GM12878 (cell line): Measurements from ENCODE around the gene ESPNL. TPM values are rescaled to one million over a fixed set of nuclear protein-coding genes. Genes with fewer than 3 reads are reported as not detected.

Experiments used
- ATAC-seq: fragments of 200-7000 bp; cut with Tn5 transposase; 3 replicates; pipeline ENCODE4 v1.9.1; 2020; ENCODE audit warnings: mild to moderate bottlenecking, moderate library complexity
- BruUV-seq: library from RNA; stranded (reverse); fragments of 400-500 nt; replicated peaks from 2 replicates; lab custom pipeline; 2021; lab: Mats Ljungman, UMichigan
- CTCF ChIA-PET: fragments of 300-600 bp; sonication (Branson Sonifier 250); formaldehyde crosslinking; extraction: SDS; loops from one replicate; lab custom pipeline; 2021; ENCODE audit warnings: inconsistent platforms; lab: Yijun Ruan, JAX
- POLR2A ChIA-PET: fragments of 350-600 bp; formaldehyde crosslinking; extraction: SDS; loops from one replicate; lab custom pipeline; 2021; ENCODE audit warnings: inconsistent platforms; lab: Charles Lee
- RAD21 ChIA-PET: fragments of 300-600 bp; sonication (Branson Sonifier 250); formaldehyde crosslinking; loops from one replicate; lab custom pipeline; 2023; ENCODE audit warnings: antibody characterized with exemption; ENCODE audit not compliant: unreplicated experiment; lab: Charles Lee
- SMC1A ChIA-PET: fragments of 300-600 bp; sonication (Branson Sonifier 250); formaldehyde crosslinking; loops from one replicate; lab custom pipeline; 2023; ENCODE audit not compliant: unreplicated experiment, uncharacterized antibody; lab: Charles Lee
- DNase-seq: peaks from one replicate; pipeline ENCODE4 v3.0.0-alpha.2; 2011; ENCODE audit warnings: low read depth, low spot score
- FAIRE-seq: peaks from 3 replicates; lab custom pipeline; 2011; peaks lifted over from hg19 to GRCh38; lab: Jason Lieb, UNC
- H2AFZ ChIP-seq: 2 replicates; pipeline ENCODE4 v1.6.0; 2011; ENCODE audit warnings: low read depth, low read length, control low read depth; ENCODE audit not compliant: control insufficient read depth
- H3K27ac ChIP-seq: 2 replicates; pipeline ENCODE4 v1.5.1; 2011; ENCODE audit warnings: control low read depth; ENCODE audit not compliant: control insufficient read depth, insufficient read depth
- H3K27me3 ChIP-seq, 2 experiments: replicated peaks in 1 of 2; 2 replicates each; pipeline versions ENCODE4 v1.6.0 to v1.6.1; 2011; ENCODE audit warnings: low read length in 1 of 2; ENCODE audit not compliant: control insufficient read depth in 2 of 2, insufficient read depth in 2 of 2
- H3K36me3 ChIP-seq, 2 experiments: 2 replicates each; pipeline ENCODE4 v1.5.1; 2011; ENCODE audit warnings: low read length in 1 of 2; ENCODE audit not compliant: control insufficient read depth in 2 of 2, insufficient read depth in 2 of 2
- H3K4me1 ChIP-seq: 2 replicates; pipeline ENCODE4 v1.6.1; 2011; ENCODE audit warnings: mild to moderate bottlenecking, low read length, moderate library complexity, mixed read lengths; ENCODE audit not compliant: control insufficient read depth, insufficient read depth
- H3K4me2 ChIP-seq: 2 replicates; pipeline ENCODE4 v1.6.0; 2011; ENCODE audit warnings: control low read depth; ENCODE audit not compliant: control insufficient read depth, insufficient read depth
- H3K4me3 ChIP-seq: fragments of 200-600 bp; sonication (generic); 2 replicates; pipeline ENCODE4 v1.5.1; 2016
- H3K79me2 ChIP-seq: 2 replicates; pipeline ENCODE4 v1.6.0; 2011; ENCODE audit warnings: low read length; ENCODE audit not compliant: control insufficient read depth, insufficient read depth
- H3K9ac ChIP-seq: 2 replicates; pipeline ENCODE4 v1.8.0; 2011; ENCODE audit warnings: low read length, control low read depth, mixed read lengths; ENCODE audit not compliant: control insufficient read depth, insufficient read depth
- H3K9me3 ChIP-seq: replicated peaks from 3 replicates; pipeline ENCODE4 v1.5.1; 2011; ENCODE audit warnings: mild to moderate bottlenecking, low read length; ENCODE audit not compliant: control insufficient read depth, insufficient read depth
- H4K20me1 ChIP-seq: 2 replicates; pipeline ENCODE4 v1.6.0; 2011; ENCODE audit not compliant: control insufficient read depth, insufficient read depth
- BCLAF1 ChIP-seq: fragments of 450-650 bp; IDR thresholded peaks from 2 replicates; pipeline ENCODE4 v1.6.1; 2017; ENCODE audit warnings: antibody characterized with exemption, mild to moderate bottlenecking, moderate library complexity
- BHLHE40 ChIP-seq, 2 experiments: fragments of 450-650 bp in 1 of 2; IDR thresholded peaks; 2 replicates each; pipeline ENCODE4 v1.6.1; 2011 to 2017; ENCODE audit warnings: low read depth in 2 of 2, borderline replicate concordance in 1 of 2, improper control_type of control experiment in 1 of 2, low read length in 1 of 2, mild to moderate bottlenecking in 1 of 2
- CBX3 ChIP-seq: fragments of 200-600 bp; sonication (generic); IDR thresholded peaks from 2 replicates; pipeline ENCODE4 v1.6.1; 2016; ENCODE audit warnings: low read depth, borderline replicate concordance
- CTCF ChIP-seq, 3 experiments: IDR thresholded peaks in 2 of 3; conservative IDR thresholded peaks in 1 of 3; 2 replicates each; pipeline ENCODE4 v1.5.1; 2011; ENCODE audit warnings: low read depth in 3 of 3, low read length in 3 of 3, mild to moderate bottlenecking in 3 of 3, control low read depth in 2 of 3, moderate library complexity in 2 of 3, inconsistent platforms in 1 of 3, mixed read lengths in 1 of 3; ENCODE audit not compliant: control insufficient read depth in 2 of 3, insufficient read depth in 1 of 3; ENCODE audit errors: extremely low read depth in 1 of 3
- HCFC1 ChIP-seq: fragments of 150-350 bp; IDR thresholded peaks from 2 replicates; pipeline ENCODE4 v1.6.1; 2014; ENCODE audit warnings: low read length
- MTA2 ChIP-seq: fragments of 450-650 bp; IDR thresholded peaks from 2 replicates; pipeline ENCODE4 v1.6.1; 2016; ENCODE audit warnings: low read depth, mild to moderate bottlenecking, moderate library complexity
- PML ChIP-seq: IDR thresholded peaks from 2 replicates; pipeline ENCODE4 v1.6.1; 2012; ENCODE audit warnings: low read length, inconsistent platforms
- SIX5 ChIP-seq: IDR thresholded peaks from 2 replicates; pipeline ENCODE4 v1.6.1; 2011; ENCODE audit warnings: mild to moderate bottlenecking, low read depth, low read length, moderate library complexity; ENCODE audit not compliant: severe bottlenecking
- ZBED1 ChIP-seq: IDR thresholded peaks from 2 replicates; pipeline ENCODE4 v1.6.1; 2016; ENCODE audit warnings: borderline replicate concordance
- ZBTB11 ChIP-seq: fragments of 450-650 bp; formaldehyde crosslinking; IDR thresholded peaks from 2 replicates; pipeline ENCODE4 v1.5.0; 2022; ENCODE audit warnings: mild to moderate bottlenecking, missing genetic modification characterization
- WGBS: methylation state at CpG from one replicate; pipeline ENCODE4 v1.1.6; 2016; ENCODE audit warnings: low lambda C conversion rate; ENCODE audit not compliant: insufficient replicate concordance, insufficient coverage; ENCODE audit errors: missing lambda C conversion rate; 5-methylcytosine and 5-hydroxymethylcytosine counted together
- in situ Hi-C: fragments of 300-500 bp; cut with MboI; formaldehyde crosslinking; loops from 9 replicates; pipeline ENCODE4 v1.14.3; 2018; ENCODE audit warnings: mixed read lengths
- intact Hi-C: fragments of 100-400 bp; cut with micrococcal nuclease; formaldehyde crosslinking; loops from one replicate; pipeline ENCODE4 v1.14.2; 2022; ENCODE audit not compliant: unreplicated experiment
- polyA plus RNA-seq, 11 experiments: library from polyadenylated mRNA; depleted of rRNA in 4 of 11; unstranded in 6 of 11; stranded (reverse) in 5 of 11; fragments of >200 nt; fragmentation: Nextera tagmentation in 4 of 11; fragmentation: Illumina TruSeq in 1 of 11; extraction: Ambion mirVana in 4 of 11; extraction: Trizol in 1 of 11; gene quantifications; 1 replicate in 1 of 11; 2 replicates in 10 of 11; pipeline versions ENCODE4 v1.2.1 to v1.2.3, GENCODE V29; 2011 to 2016; ENCODE audit warnings: inconsistent platforms in 2 of 11, missing spikeins in 2 of 11, low read depth in 1 of 11
- total RNA-seq, 4 experiments: library from RNA; depleted of rRNA in 3 of 4; stranded (reverse); fragments of >200 nt in 3 of 4; fragmentation: Illumina TruSeq in 1 of 4; extraction: Trizol in 1 of 4; gene quantifications; 2 replicates each; pipeline versions ENCODE4 v1.2.1 to v1.2.3, GENCODE V29; 2013 to 2021
- TF ChIP-seq, protein P1 (sequence below): IDR thresholded peaks from 2 replicates; pipeline ENCODE4 v1.6.1; 2012; ENCODE audit warnings: mild to moderate bottlenecking, low read depth, low read length

Gene ESPNL
- total and polyA plus RNA-seq, 10 of the 15 experiments (the other 5 are each of a cell fraction or from before 2014, with no cell fraction given): 0.05 to 0.94 (median 0.36) TPM; not detected in 3

DNA sequence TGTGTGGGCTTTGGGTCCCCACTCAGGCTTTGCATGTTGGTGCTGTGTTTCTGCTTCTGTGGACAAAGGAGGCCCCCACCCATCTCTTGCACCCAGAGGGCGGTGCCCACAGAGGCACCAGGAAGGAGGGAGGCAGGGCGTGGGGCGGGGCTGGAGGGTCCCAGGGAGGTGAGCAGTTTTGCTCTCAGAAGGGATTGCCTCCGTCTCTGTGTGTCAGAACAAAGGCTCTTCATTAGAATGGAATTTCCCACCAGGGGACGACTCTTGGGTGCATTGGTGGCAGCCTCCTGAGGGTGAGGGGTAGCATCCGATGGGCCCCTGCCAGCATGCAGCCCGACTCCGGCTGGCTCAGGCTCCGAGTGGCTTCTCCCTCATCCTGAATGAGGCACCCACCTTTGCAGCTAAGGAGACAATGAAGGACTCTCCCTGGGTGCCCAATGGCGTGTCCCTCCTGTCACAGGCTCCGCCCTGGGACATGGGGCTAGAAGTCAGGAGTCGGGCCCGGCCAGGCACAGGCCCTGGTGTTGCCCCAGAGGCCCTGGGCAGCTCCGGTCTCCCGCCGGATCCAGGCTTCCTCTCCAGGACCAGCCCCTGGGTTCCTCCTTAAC is 51.6 kb downstream of the ESPNL start:
- Histone ChIP-seq H3K4me2 (no peak overlapping the region), H2AFZ (no peak overlapping the region), H3K79me2 (no peaks in the 10 kb centered on the region), H4K20me1 (no peaks in the 10 kb centered on the region), H3K36me3 (no peaks in the 10 kb centered on the region), H3K9me3 (no peaks in the 10 kb centered on the region), H3K4me3 (no peak overlapping the region), H3K9ac (no peak overlapping the region), H3K27ac (no peak overlapping the region), H3K27me3 (no peaks in the 10 kb centered on the region), H3K4me1 (no peaks in the 10 kb centered on the region)
- ChIA-PET SMC1A (no interaction called here), RAD21 (interaction anchor here (0.7 kb wide), 2 partner anchors 87 to 278 kb away, joined by 3 read pairs; no protein-coding TSS in a partner anchor), CTCF (interaction anchor here (0.7 kb wide), 1 partner anchor 89 kb away, joined by 4 read pairs; no protein-coding TSS in a partner anchor), POLR2A (no interaction called here)
- intact Hi-C loops (no loop called here), in situ Hi-C loops (no loop called here)
- no peak for DNase-seq
- no TSS peak for BruUV-seq
- WGBS: 48% methylated on average over 13 of the region's 16 CpGs
- FAIRE-seq: no peak
- ATAC-seq: no peak
- no peak for TF ChIP-seq HCFC1
- no peak for TF ChIP-seq PML
- no peak for TF ChIP-seq ZBED1
- TF ChIP-seq BHLHE40 (IDR thresholded peaks at IDR 0.05; ENCODE audit: borderline replicate concordance in 1 of 2, low read depth in 2 of 2, low read length in 1 of 2): no peak
- TF ChIP-seq, protein P1, sequence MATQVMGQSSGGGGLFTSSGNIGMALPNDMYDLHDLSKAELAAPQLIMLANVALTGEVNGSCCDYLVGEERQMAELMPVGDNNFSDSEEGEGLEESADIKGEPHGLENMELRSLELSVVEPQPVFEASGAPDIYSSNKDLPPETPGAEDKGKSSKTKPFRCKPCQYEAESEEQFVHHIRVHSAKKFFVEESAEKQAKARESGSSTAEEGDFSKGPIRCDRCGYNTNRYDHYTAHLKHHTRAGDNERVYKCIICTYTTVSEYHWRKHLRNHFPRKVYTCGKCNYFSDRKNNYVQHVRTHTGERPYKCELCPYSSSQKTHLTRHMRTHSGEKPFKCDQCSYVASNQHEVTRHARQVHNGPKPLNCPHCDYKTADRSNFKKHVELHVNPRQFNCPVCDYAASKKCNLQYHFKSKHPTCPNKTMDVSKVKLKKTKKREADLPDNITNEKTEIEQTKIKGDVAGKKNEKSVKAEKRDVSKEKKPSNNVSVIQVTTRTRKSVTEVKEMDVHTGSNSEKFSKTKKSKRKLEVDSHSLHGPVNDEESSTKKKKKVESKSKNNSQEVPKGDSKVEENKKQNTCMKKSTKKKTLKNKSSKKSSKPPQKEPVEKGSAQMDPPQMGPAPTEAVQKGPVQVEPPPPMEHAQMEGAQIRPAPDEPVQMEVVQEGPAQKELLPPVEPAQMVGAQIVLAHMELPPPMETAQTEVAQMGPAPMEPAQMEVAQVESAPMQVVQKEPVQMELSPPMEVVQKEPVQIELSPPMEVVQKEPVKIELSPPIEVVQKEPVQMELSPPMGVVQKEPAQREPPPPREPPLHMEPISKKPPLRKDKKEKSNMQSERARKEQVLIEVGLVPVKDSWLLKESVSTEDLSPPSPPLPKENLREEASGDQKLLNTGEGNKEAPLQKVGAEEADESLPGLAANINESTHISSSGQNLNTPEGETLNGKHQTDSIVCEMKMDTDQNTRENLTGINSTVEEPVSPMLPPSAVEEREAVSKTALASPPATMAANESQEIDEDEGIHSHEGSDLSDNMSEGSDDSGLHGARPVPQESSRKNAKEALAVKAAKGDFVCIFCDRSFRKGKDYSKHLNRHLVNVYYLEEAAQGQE: no peak
- no peak for TF ChIP-seq CTCF (IDR thresholded peaks at IDR 0.05 in 2 of 3, conservative IDR thresholded peaks at IDR 0.05 in 1 of 3; ENCODE audit: control insufficient read depth in 2 of 3, extremely low read depth in 1 of 3, insufficient read depth in 1 of 3, low read depth in 3 of 3, low read length in 3 of 3)
- TF ChIP-seq SIX5: no peak
- TF ChIP-seq CBX3: no peak
- no peak for TF ChIP-seq BCLAF1
- no peak for TF ChIP-seq MTA2
- TF ChIP-seq ZBTB11: no peak
